SK-N-SH (cell line): ENCODE results near the gene NLRP14.

Source experiments
- GABPA ChIP-seq: IDR thresholded peaks from 2 replicates; pipeline ENCODE4 v1.4.0; 2012; ENCODE audit warnings: low read depth, mild to moderate bottlenecking
- PBX3 ChIP-seq: IDR thresholded peaks from 2 replicates; pipeline ENCODE4; 2012
- RAD21 ChIP-seq: IDR thresholded peaks from 2 replicates; pipeline ENCODE4 v1.6.1; 2012; ENCODE audit warnings: mild to moderate bottlenecking, low read length
- TCF12 ChIP-seq: IDR thresholded peaks from 2 replicates; pipeline ENCODE4 v1.4.0; 2012
- YY1 ChIP-seq: IDR thresholded peaks from 2 replicates; pipeline ENCODE4 v1.4.0; 2012; ENCODE audit warnings: low read depth, mild to moderate bottlenecking
- TF ChIP-seq, protein P1 (sequence below): fragments of 200-600 bp; sonication (generic); IDR thresholded peaks from 2 replicates; pipeline ENCODE4 v1.6.1; 2017; ENCODE audit warnings: antibody characterized with exemption, mild to moderate bottlenecking, moderate library complexity

GRCh38 chr11:7028141-7028540 is 7.9 kb downstream of the NLRP14 start:
- TF ChIP-seq PBX3 (no peak), RAD21 (no peak), YY1 (no peak), GABPA (no peak), TCF12 (no peak)
- TF ChIP-seq, protein P1, sequence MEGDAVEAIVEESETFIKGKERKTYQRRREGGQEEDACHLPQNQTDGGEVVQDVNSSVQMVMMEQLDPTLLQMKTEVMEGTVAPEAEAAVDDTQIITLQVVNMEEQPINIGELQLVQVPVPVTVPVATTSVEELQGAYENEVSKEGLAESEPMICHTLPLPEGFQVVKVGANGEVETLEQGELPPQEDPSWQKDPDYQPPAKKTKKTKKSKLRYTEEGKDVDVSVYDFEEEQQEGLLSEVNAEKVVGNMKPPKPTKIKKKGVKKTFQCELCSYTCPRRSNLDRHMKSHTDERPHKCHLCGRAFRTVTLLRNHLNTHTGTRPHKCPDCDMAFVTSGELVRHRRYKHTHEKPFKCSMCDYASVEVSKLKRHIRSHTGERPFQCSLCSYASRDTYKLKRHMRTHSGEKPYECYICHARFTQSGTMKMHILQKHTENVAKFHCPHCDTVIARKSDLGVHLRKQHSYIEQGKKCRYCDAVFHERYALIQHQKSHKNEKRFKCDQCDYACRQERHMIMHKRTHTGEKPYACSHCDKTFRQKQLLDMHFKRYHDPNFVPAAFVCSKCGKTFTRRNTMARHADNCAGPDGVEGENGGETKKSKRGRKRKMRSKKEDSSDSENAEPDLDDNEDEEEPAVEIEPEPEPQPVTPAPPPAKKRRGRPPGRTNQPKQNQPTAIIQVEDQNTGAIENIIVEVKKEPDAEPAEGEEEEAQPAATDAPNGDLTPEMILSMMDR: no peak
